Vagina (tissue), 2 donors: ENCODE data around the gene LAMC3.

ENCODE experiments used
- POLR2A ChIP-seq, 2 donors: fragments of 450-650 bp; IDR thresholded peaks; one replicate each; pipeline ENCODE4 v1.6.1; 2017; ENCODE audit warnings: antibody characterized with exemption in 2 of 2, mild to moderate bottlenecking in 2 of 2, moderate library complexity in 2 of 2
- POLR2AphosphoS5 ChIP-seq, 2 donors: sonication (generic); formaldehyde crosslinking; IDR thresholded peaks; one replicate each; pipeline ENCODE4 v1.9.0; 2017; ENCODE audit warnings: antibody characterized with exemption in 2 of 2, mild to moderate bottlenecking in 2 of 2, low read depth in 1 of 2; ENCODE audit not compliant: insufficient read depth in 1 of 2
- TF ChIP-seq, protein P1 (sequence below), 3 experiments: fragments of 450-650 bp in 2 of 3; fragments of 200-600 bp in 1 of 3; sonication (generic) in 1 of 3; IDR thresholded peaks; one replicate each; pipeline ENCODE4 v1.5.1; 2017 to 2019; ENCODE audit warnings: antibody characterized with exemption in 3 of 3, mild to moderate bottlenecking in 2 of 3, moderate library complexity in 2 of 3

DNA sequence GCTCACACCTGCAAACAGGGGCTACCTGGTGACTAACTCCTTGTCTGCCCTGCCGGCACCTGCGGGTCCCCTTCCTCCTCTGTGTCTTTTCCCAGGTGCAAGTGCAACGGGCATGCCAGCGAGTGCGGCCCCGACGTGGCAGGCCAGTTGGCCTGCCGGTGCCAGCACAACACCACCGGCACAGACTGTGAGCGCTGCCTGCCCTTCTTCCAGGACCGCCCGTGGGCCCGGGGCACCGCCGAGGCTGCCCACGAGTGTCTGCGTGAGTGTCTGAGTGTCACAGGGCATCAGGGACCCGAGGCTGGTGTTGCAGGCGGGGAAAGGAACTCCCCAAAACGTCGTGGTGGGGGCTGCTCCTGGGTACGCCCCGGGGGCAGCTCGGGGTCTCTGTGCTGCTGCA lies 27.1 kb downstream of the LAMC3 start:
- TF ChIP-seq POLR2A (IDR thresholded peaks at IDR 0.05) (no peak), POLR2AphosphoS5 (IDR thresholded peaks at IDR 0.05; ENCODE audit: insufficient read depth in 1 of 2, low read depth in 1 of 2) (no peak)
- TF ChIP-seq, protein P1, sequence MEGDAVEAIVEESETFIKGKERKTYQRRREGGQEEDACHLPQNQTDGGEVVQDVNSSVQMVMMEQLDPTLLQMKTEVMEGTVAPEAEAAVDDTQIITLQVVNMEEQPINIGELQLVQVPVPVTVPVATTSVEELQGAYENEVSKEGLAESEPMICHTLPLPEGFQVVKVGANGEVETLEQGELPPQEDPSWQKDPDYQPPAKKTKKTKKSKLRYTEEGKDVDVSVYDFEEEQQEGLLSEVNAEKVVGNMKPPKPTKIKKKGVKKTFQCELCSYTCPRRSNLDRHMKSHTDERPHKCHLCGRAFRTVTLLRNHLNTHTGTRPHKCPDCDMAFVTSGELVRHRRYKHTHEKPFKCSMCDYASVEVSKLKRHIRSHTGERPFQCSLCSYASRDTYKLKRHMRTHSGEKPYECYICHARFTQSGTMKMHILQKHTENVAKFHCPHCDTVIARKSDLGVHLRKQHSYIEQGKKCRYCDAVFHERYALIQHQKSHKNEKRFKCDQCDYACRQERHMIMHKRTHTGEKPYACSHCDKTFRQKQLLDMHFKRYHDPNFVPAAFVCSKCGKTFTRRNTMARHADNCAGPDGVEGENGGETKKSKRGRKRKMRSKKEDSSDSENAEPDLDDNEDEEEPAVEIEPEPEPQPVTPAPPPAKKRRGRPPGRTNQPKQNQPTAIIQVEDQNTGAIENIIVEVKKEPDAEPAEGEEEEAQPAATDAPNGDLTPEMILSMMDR (IDR thresholded peaks at IDR 0.05) = no peak
